ENCODE measurements around the gene NFILZ.

- TF ChIP-seq POLR2A (IDR thresholded peaks at IDR 0.05) (no peak), POLR2AphosphoS5 (IDR thresholded peaks at IDR 0.05) (no peak), CTCF (IDR thresholded peaks at IDR 0.05 in 8 of 11, conservative IDR thresholded peaks at IDR 0.05 in 3 of 11) (peak in 10 of 11 experiments; percentile 47 to 80 (median 66))
Observed at GRCh38 chr19:8641908-8642547, 11.6 kb downstream of the NFILZ start.
